H1 (cell line): ENCODE data around the gene HPS5. TPM values are rescaled to one million over a fixed set of nuclear protein-coding genes. Genes with fewer than 3 reads are reported as not detected.

Experiments
- polyA plus RNA-seq, 7 experiments: library from polyadenylated mRNA; depleted of rRNA in 3 of 7; stranded (reverse) in 5 of 7; unstranded in 2 of 7; fragments of >200 nt in 5 of 7; fragments of 200-250 nt in 2 of 7; gene quantifications; 1 replicate in 5 of 7; 2 replicates in 1 of 7; 4 replicates in 1 of 7; pipeline versions ENCODE4 v1.2.1 to v1.2.3, GENCODE V29; 2011 to 2013; ENCODE audit warnings: missing spikeins in 2 of 7, mixed read lengths in 2 of 7
- total RNA-seq: library from RNA; stranded (reverse); fragmentation: NEBNext Ultra II Directional; extraction: Animal tissue kit (Norgen Biotek cat#: 25700); gene quantifications from 2 replicates; pipeline ENCODE4 v1.2.1, GENCODE V29; 2021
- TF ChIP-seq, protein P1 (sequence below): fragments of 300-600 bp; sonication (generic); IDR thresholded peaks from 2 replicates; pipeline ENCODE4 v1.7.1; 2012; ENCODE audit warnings: low read length, moderate library complexity, mild to moderate bottlenecking, inconsistent platforms; ENCODE audit not compliant: insufficient replicate concordance

HPS5 gene
- total and polyA plus RNA-seq, 2 of the 8 experiments (the other 6 are each of a cell fraction or from before 2014, with no cell fraction given) = 5.0 to 18.5 TPM

GRCh38 chr11:18239655-18240054, 82.3 kb downstream of the HPS5 start (continued):
- TF ChIP-seq, protein P1, sequence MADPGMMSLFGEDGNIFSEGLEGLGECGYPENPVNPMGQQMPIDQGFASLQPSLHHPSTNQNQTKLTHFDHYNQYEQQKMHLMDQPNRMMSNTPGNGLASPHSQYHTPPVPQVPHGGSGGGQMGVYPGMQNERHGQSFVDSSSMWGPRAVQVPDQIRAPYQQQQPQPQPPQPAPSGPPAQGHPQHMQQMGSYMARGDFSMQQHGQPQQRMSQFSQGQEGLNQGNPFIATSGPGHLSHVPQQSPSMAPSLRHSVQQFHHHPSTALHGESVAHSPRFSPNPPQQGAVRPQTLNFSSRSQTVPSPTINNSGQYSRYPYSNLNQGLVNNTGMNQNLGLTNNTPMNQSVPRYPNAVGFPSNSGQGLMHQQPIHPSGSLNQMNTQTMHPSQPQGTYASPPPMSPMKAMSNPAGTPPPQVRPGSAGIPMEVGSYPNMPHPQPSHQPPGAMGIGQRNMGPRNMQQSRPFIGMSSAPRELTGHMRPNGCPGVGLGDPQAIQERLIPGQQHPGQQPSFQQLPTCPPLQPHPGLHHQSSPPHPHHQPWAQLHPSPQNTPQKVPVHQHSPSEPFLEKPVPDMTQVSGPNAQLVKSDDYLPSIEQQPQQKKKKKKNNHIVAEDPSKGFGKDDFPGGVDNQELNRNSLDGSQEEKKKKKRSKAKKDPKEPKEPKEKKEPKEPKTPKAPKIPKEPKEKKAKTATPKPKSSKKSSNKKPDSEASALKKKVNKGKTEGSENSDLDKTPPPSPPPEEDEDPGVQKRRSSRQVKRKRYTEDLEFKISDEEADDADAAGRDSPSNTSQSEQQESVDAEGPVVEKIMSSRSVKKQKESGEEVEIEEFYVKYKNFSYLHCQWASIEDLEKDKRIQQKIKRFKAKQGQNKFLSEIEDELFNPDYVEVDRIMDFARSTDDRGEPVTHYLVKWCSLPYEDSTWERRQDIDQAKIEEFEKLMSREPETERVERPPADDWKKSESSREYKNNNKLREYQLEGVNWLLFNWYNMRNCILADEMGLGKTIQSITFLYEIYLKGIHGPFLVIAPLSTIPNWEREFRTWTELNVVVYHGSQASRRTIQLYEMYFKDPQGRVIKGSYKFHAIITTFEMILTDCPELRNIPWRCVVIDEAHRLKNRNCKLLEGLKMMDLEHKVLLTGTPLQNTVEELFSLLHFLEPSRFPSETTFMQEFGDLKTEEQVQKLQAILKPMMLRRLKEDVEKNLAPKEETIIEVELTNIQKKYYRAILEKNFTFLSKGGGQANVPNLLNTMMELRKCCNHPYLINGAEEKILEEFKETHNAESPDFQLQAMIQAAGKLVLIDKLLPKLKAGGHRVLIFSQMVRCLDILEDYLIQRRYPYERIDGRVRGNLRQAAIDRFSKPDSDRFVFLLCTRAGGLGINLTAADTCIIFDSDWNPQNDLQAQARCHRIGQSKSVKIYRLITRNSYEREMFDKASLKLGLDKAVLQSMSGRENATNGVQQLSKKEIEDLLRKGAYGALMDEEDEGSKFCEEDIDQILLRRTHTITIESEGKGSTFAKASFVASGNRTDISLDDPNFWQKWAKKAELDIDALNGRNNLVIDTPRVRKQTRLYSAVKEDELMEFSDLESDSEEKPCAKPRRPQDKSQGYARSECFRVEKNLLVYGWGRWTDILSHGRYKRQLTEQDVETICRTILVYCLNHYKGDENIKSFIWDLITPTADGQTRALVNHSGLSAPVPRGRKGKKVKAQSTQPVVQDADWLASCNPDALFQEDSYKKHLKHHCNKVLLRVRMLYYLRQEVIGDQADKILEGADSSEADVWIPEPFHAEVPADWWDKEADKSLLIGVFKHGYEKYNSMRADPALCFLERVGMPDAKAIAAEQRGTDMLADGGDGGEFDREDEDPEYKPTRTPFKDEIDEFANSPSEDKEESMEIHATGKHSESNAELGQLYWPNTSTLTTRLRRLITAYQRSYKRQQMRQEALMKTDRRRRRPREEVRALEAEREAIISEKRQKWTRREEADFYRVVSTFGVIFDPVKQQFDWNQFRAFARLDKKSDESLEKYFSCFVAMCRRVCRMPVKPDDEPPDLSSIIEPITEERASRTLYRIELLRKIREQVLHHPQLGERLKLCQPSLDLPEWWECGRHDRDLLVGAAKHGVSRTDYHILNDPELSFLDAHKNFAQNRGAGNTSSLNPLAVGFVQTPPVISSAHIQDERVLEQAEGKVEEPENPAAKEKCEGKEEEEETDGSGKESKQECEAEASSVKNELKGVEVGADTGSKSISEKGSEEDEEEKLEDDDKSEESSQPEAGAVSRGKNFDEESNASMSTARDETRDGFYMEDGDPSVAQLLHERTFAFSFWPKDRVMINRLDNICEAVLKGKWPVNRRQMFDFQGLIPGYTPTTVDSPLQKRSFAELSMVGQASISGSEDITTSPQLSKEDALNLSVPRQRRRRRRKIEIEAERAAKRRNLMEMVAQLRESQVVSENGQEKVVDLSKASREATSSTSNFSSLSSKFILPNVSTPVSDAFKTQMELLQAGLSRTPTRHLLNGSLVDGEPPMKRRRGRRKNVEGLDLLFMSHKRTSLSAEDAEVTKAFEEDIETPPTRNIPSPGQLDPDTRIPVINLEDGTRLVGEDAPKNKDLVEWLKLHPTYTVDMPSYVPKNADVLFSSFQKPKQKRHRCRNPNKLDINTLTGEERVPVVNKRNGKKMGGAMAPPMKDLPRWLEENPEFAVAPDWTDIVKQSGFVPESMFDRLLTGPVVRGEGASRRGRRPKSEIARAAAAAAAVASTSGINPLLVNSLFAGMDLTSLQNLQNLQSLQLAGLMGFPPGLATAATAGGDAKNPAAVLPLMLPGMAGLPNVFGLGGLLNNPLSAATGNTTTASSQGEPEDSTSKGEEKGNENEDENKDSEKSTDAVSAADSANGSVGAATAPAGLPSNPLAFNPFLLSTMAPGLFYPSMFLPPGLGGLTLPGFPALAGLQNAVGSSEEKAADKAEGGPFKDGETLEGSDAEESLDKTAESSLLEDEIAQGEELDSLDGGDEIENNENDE = no peak
